HEK293T (cell line): ENCODE results near the gene IL12B.

ENCODE experiments used
- CTBP1 ChIP-seq: fragments of 450-650 bp; IDR thresholded peaks from 2 replicates; pipeline ENCODE4 v1.6.1; 2016; ENCODE audit warnings: borderline replicate concordance
- ELF4 ChIP-seq: fragments of 450-650 bp; IDR thresholded peaks from 2 replicates; pipeline ENCODE4 v1.6.1; 2017; ENCODE audit warnings: antibody characterized with exemption
- FOXK2 ChIP-seq: fragments of 450-650 bp; IDR thresholded peaks from 2 replicates; pipeline ENCODE4 v1.6.1; 2016; ENCODE audit warnings: mild to moderate bottlenecking
- FOXM1 ChIP-seq: fragments of 450-650 bp; IDR thresholded peaks from 2 replicates; pipeline ENCODE4 v1.6.1; 2017; ENCODE audit warnings: mild to moderate bottlenecking, borderline replicate concordance
- SP1 ChIP-seq: fragments of 450-650 bp; IDR thresholded peaks from 2 replicates; pipeline ENCODE4 v1.6.1; 2017

DNA sequence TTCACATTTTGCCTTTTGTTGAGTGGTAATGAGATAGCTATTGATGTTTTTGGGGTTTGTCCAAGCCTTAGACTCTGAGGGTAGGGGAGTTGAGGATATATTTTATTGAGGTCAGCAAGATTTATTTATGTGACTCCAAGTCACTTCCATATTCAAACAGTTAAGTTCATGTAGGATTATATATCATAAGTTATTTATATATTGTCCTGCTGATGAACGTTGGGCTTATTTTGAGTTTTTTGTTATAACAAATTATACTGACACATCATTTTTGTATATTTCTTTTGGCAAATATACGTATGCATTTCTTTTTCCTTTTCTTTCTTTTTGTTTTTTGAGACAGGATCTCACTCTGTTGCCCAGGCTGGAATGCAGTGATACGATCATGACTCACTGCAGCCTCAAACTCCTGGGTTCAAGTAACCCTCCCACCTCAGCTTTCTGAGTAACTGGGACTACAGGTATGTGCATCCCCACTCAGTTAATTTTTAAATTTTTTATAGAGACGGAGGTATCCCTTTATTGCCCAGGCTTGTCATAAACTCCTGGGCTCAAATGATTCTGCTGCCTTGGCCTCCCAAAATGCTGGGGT is 23.5 kb upstream of the IL12B start:
- TF ChIP-seq CTBP1, result no peak
- no peak for TF ChIP-seq FOXK2
- no peak for TF ChIP-seq ELF4
- TF ChIP-seq SP1, result no peak
- TF ChIP-seq FOXM1, result no peak
